Measurements from ENCODE around the gene MYT1.

GRCh38 chr20:64225828-64226598 lies 61.8 kb downstream of the MYT1 start:
- no peak for TF ChIP-seq PKNOX1 (IDR thresholded peaks at IDR 0.05)
- TF ChIP-seq FOXK2 (IDR thresholded peaks at IDR 0.05), result no peak
- no peak for TF ChIP-seq LEF1 (IDR thresholded peaks at IDR 0.05; ENCODE audit: borderline replicate concordance)
- TF ChIP-seq ZNF384 (IDR thresholded peaks at IDR 0.05), result no peak
- TF ChIP-seq HDGF (IDR thresholded peaks at IDR 0.05; ENCODE audit: borderline replicate concordance), result no peak
- no peak for TF ChIP-seq CTBP1 (IDR thresholded peaks at IDR 0.05; ENCODE audit: borderline replicate concordance)
- TF ChIP-seq SUZ12 (IDR thresholded peaks at IDR 0.05), result no peak
- TF ChIP-seq NFRKB (IDR thresholded peaks at IDR 0.05), result no peak
- no peak for TF ChIP-seq ELF4 (IDR thresholded peaks at IDR 0.05)
- TF ChIP-seq SP1 (IDR thresholded peaks at IDR 0.05), result no peak
- TF ChIP-seq TARDBP (IDR thresholded peaks at IDR 0.05), result no peak

Data from HEK293T (cell line).